ENCODE data around the gene CLRN2.

- TF ChIP-seq FEZF1 (tag by site-specific recombination; IDR thresholded peaks at IDR 0.05) (no peak), ZNF37A (tag by site-specific recombination; IDR thresholded peaks at IDR 0.05) (no peak), CTCF (tag by site-specific recombination; IDR thresholded peaks at IDR 0.05) (no peak), ELK4 (IDR thresholded peaks at IDR 0.05; ENCODE audit: borderline replicate concordance, low read depth, low read length) (no peak), ZBTB10 (tag by site-specific recombination; IDR thresholded peaks at IDR 0.05) (no peak), ZNF701 (tag by site-specific recombination; IDR thresholded peaks at IDR 0.05) (no peak), ZBTB20 (tag by site-specific recombination; IDR thresholded peaks at IDR 0.05) (no peak), YY2 (tag by site-specific recombination; IDR thresholded peaks at IDR 0.05) (no peak), TRIM28 (IDR thresholded peaks at IDR 0.05; ENCODE audit: borderline replicate concordance, low read length) (no peak)
These were observed 2.7 kb downstream of the CLRN2 start for GRCh38 chr4:17517664-17518063.
